GM19023 (cell line): Measurements from ENCODE around the gene ARHGEF12.

Experiments used
- ATAC-seq: cut with Tn5 transposase; IDR thresholded peaks from one replicate; pipeline ENCODE4 v1.9.1; 2021; ENCODE audit warnings: mild to moderate bottlenecking, moderate library complexity; ENCODE audit not compliant: unreplicated experiment

Gene ARHGEF12

DNA sequence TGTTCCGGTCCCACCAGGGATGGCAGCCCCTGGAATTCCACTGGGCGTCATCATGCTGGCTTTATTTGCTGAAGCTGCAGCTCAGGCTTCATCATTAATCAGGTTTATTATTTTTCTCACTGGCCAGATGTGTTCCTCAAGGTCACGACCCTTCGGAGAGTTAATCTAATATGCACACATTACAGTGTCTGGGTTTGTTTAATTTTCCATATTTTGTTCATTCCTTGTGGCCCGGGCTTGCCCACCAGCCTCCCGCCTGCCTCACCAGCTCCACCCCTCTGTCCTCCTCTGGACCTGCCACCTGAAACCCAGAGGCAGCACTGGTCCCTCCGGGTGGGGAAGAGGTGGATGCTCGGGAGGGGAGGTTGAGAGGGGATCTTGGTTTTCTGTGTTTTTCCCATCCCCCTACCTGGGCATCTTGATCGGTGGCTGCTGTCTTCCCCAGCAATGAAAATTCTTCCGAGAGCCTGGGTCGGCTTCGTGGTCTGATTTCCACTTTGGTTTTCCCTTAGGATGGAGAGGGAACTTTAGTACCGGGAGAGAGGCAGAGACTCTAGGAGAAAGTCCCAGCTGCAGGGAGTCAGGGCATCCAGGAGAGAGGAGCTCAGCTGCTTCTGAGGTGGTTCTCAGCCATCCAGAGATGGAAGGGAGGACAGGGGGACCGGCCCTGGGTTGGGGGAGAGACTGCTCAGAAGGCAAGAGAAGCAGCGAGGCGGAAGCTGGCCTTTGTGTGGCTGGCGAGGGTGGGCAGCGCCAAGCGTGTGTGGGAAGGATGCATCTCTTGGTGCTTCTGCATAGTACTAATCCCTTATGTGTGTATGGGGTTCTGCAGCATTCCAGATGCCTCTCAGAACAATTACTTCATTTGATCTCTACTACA is 177.5 kb downstream of the ARHGEF12 start:
- no peak for ATAC-seq

DNA sequence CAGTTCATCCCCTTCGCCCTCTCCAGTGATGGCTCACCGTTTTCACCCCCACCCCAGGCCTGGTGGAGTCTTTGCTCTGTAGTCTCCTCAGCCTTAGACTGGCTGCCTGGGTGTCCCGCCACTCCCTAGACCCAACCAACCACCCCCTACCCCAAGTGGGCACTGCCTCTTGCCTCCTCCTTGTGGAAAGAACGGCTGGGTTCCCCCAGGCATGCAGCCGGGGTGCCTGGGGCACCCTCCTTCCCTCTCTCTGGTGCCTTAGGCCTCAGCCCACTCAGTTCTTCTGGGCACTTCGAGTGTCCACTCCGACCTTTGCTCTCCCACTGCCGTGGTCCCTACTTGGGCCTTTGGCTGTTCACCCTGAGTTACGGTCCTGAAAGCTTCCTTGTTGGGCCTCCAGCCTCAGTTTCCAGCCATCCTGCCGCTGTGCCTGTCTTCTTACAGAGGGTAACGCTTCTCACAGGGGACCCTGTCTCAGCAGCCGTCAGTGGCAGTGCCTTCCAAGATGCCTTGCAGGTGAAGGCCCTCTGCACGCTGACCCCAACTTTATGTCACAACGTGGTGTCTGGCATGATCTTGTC is 178.4 kb downstream of the ARHGEF12 start:
- no peak for ATAC-seq

DNA sequence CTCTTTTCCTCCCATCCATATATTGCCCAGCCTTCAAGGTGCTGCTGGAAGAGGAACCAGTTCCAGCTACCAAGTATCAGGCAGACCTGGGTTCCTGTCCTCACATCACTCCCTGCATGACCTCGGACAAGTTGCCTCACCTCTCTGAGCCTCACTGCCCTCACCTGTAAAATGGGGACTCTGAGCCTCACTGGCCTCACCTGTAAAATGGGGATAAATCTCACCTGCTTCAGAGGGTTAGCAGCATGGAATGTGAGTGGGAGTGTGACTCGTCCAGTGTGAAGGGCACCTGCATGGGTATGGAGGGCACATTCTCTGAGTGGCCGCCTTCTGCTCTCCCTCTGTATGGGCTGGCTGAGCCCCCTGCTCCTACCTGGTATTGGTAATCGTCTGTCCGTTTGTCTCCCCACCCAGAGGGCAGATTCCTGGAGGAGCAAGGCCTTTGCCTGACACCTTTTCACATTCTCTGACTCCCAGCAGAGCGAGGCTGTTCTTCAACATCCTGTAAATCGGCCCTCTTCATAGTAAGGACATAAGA is 179.0 kb downstream of the ARHGEF12 start:
- no peak for ATAC-seq

DNA sequence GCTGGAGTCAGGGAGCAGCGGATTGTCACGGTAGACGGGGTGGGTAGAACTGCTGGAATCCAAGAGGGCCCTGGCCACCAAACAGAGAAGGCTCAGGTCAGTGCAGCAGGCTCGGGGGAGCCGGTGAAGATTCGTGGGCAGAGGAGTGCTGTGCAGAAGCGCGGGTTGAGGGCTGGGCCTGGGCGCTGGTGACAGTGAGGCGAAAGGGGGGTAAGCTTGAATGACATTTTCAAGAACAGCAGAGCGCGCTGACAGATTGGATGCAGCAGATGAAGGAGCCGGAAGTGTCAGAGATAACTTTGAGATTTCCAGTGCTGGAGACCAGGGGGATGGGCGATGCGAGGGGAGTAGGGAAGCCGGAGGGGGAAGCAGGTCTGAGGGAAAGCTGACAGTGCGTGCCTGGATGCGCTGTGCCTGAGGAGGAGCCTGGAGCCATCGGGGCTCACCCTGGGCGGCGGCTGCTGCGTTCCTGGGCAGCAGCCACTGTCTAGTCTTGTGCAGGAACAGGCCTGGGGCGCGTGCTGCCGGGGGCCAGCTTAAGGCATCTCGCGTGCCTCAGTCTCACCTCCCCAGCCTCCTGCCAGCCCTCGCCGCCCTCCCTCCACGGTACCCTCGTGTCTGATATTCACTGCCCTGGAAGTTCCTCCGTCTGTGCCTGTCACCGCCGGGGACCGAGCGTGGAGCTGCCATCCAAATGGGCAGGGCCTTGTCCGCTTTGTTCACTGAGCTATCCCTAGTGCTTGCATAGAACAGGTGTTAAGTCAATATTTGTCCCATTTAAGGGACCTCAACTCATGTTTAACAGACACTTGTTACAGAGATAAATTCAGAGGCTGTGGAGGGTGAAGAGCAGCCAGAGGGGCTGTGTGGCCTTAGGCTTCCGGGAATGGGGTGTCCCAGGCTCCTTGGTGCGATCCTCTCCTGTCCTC is 180.5 kb downstream of the ARHGEF12 start:
- no peak for ATAC-seq

DNA sequence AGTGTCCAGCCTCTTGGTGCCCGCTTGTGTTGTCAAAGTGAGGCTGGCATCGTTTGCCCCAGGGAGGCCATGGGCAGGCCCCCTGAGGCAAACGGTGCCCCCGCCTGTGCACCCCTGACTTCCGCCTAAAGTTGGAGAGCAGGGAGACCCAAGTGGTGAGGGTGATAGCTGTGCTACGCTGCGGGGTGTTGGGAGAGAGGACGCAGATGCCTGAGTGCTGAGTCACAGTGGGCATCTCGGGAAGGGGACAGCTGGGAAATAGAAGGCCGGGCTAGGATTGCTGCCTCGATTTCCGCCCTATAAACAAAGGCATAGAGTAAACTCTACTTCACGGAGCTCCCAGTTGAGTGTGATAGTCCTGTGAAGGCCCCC is 181.2 kb downstream of the ARHGEF12 start:
- no peak for ATAC-seq

DNA sequence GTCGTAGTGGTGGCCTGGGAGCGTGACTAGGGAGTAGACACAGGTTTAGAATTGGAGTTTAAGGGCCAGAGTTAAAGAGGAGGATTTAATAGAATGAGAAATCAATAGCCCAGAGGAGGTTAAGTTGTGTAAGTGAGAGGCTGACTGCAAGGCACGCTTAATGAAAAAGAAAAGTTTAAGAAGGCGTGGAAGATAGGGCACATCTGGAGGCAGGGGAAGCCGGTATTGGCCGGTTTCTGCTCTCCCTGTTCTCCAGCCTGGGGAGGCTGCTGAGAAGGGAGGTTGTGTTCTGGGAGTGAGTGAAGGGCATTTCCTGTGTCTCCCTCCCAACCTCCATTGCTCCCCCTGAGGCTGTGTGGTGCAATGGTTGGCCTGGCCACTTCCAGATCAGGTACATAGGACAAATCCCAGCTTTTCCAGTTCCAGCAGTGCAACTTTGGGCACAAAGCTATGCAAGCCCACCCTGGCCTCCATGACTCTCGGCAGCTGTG is 181.6 kb downstream of the ARHGEF12 start:
- ATAC-seq = no peak

DNA sequence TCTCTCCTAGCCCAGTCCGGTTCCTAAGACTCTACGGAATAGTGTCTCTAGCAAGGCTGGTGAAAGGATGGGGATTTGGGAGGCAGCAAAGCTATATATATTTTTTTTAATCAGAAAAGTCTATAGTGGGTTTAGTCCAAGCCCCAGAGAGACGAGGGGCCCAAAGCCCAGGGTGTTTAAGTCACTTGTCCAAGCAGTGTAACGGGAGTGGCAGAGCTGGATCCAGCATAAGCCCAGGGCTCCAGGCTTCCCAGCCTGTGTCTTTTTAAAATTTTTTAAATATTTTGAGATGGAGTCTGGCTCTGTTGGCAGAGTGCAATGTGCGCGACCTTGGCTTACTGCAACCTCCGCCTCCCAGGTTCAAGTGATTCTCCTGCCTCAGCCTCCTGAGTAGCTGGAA is 182.1 kb downstream of the ARHGEF12 start:
- ATAC-seq = no peak

DNA sequence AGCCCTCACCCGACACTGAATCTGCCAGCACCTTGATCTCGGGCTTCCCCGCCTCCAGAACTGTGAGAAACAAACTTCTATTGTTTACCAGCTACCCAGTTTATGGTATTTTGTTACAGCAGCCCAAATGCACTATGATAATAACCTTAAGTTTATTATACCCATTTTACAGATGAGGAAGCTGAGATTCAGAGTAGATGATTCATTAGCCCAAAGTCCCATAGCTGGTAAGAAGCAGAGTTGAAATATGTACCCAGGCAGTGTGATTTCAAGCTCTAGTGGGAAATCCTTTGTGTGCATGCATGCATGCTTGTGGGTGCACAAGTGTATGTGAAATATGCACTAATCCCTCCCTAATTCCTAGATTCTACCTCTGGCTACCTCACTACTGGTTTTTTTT is 183.3 kb downstream of the ARHGEF12 start:
- no peak for ATAC-seq

DNA sequence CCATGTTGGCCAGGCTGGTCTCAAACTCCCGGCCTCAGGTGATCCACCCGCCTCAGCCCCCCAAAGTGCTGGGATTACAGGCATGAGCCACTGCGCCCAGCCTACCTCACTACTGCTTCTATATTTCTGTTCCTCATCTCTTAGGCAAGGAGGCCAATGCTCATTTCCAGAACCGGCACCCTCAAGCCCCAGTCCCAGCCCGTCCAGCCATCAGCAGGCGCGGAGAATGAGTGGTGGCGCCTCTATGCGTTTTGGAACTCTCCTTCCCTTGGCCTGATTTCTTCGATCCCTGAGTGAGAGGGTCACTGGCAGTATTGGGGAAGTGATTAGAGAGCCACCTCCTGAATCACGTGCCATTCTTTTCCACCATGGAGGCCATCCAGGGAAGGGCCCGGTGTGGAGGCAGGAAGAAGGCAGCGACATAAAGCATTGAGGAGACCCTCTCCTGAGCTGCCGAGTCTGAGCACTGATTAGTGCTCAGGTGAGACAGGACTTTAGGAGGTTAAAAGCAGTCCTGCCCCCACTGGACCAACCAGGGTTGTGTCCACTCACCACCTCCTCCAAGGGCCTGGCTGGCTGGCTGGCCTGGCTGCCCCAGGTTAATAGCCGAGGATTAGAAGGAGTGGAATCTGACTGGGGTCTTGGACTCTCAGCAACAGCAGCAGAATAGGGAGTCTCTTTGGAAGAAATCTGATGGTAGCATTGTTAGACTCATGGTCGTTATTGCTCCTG is 184.0 kb downstream of the ARHGEF12 start:
- ATAC-seq = no peak

DNA sequence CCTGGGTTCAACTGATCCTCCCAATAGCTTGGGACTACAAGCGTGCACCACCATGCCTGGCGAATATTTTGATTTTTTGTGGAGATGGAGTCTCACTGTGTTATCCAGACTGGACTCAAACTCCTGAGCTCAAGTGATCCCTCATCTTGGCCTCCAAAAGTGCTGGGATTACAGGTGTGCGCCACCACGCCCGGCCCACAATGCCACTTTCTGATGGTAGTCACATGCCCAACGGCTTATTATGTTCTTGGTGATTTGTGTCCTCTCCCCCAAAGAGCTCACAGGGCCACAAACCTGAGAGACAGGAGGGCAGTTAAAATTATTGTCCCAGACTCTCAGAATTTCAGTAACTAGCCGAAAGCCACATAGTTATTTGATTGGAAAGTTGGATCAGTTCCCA is 185.0 kb downstream of the ARHGEF12 start:
- ATAC-seq = no peak

DNA sequence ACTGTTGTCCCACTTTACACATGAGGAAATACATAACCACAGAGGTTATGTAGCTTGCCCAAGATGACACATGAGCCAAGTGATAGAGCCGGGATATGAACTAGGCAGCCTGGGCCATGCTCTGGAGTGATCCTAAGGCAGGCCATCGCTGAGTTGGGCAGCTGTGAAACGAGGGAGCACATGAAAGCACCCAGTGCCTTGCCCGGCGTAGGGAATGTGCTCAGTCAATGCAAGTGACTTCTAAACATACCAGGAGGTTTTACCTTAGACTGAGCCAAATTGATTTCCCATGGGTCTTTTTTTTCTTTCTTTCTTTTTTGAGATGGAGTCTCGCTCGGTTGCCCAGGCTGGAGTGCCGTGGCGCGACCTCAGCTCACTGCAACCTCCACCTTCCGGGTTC is 185.8 kb downstream of the ARHGEF12 start:
- ATAC-seq = no peak

DNA sequence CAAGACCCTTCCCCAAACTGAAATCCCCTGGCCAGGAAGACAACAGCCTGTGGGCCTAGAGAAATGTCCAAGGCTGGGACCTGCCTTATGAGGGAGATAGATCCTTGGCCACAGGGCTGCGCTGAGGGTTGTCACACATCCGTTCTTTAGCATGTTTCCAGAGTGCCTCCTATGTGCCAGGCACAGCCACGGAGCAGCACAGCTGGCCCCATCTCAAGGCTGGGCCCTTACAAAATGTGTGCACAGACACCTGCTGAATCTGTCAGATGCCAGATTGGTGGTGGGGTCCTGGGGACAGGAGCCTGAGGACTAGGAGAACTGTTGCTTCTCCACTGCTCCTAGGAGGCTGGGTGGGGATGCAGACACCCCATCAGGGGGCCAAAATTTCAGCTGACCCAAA is 186.5 kb downstream of the ARHGEF12 start:
- no peak for ATAC-seq

DNA sequence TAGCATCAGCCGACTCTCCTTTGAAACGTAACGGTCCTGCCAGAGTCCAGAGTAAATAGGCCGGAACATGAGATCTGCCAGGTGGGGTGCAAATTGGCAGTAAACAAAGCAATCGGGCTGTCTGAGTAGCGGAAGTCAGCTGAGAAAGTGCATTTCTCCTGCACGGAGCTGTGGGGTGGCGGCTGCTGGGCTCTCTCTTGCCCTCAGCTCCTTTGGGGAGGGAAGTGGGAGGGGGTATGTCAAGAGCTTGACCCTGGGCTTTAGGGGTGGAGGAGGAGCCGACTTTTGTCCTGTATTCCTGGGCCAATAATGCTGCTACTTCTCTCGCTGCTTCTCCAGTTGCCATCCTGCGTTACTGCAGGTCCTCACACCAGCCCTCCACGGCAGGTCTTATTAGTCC is 187.0 kb downstream of the ARHGEF12 start:
- ATAC-seq = no peak

DNA sequence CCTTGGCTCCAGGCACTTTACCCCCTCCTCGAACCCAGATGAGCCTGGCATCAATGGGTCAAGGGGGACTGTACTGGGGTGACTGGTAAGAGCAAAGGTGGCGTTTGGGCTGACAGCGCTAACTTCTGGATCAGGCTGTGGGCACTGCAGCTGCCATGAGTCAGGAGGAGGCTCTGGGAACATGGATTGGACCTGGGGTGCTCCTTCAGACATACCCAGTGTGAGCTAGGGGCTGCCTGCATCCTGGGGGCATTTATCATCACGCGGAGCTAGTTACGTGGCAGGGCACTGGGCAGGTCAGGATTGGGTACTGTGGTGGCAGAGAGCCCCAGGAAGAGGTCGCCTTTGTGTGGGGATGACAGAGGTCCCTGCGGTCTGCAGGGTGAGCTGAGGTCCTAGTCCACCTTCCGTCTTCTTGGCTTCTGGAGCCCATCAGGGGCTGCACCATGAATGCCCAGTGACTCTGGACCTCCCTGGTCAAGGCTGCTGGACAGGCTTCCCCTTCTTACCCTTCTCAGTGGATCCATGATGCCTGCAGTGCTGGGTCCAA is 188.4 kb downstream of the ARHGEF12 start:
- no peak for ATAC-seq

DNA sequence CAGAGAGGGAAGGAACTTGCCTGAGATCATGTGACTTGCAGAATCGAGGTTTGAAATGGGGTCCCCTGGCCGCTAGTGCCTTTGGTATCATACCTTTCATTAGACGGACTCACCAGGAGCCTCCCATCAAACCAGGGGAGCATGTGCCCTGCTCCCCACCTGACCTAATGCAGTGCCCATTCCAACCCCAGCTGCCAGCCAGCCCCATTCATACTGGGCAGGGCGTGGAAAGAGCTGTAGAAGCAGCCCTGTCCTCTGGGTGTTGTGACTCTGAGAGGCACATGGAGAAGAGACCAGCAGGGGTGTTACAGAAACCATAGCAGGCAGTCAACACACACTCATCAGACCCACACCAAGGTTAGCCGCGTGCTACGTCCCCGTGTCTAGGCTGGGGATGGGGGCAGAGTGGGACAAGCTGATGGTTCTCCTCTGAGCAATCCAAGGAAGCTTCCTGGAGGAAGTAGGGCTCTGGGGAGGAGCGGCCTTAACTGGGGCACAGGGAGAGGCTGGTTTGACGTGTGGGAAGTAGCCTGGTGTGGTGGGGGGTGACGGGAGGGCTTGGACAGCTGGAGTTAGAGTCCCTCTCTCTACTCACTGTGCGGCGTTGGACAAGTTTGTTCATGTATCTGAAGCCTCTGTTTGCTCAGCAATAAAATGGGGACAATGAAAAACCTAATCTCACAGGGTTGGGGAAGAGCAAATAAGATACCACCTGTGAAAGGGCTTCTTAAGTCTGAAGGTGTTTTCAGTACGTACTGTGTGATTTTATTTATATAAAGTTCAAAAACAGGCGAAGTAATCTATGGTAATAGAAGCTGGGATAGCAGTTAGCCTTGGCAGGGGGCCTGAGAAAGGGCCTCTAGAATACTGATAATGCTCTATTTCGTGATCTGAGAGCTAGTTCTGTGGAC is 189.3 kb downstream of the ARHGEF12 start:
- no peak for ATAC-seq

DNA sequence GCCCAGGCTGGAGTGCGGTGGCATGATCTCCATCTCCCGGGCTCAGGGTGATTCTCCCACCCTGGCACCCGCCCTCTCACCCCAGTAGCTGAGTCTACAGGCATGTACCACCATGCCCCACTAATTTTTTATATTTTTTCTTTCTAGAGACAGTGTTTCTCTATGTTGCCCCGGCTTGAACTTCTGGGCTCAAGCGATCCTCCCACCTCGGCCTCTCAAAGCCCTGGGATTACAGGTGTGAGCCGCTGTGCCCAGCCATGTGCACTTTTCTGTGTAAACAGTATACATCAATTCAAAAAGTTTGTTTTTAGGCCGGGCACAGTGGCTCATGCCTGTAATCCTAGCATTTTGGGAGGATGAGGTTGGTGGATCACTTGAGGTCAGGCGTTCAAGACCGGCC is 190.0 kb downstream of the ARHGEF12 start:
- no peak for ATAC-seq

DNA sequence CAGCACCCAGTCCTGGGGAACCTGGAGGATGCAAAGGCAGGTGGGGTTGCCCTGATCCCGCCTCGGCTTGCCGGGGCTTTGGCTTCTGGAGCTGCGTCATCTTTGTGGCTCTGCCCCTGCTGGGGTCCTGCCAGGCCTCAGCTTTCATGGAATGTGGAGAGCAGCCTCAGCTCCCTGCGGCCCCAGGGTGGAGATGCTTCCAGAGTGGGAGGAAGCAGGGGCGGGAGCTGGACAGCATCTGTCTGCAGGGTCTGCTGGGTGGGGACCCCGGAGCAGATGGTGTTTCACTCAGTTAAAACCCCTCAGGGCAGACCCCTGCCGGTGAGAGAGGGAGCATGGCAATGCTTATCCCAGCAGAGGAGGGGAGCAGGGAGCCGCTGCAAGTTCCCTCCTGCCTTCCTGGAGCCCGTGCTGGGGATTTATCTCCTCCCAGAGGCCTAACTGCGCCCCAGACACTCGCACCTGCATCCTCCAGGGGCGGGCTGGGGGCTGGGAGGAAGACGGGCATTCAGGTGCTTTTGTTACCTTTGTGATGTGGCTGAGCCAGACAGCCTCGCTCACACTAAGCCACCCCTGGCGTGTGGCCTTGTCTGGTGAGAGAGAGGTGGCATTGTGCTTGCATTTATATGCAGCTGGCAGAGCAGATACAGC is 191.0 kb downstream of the ARHGEF12 start:
- no peak for ATAC-seq

DNA sequence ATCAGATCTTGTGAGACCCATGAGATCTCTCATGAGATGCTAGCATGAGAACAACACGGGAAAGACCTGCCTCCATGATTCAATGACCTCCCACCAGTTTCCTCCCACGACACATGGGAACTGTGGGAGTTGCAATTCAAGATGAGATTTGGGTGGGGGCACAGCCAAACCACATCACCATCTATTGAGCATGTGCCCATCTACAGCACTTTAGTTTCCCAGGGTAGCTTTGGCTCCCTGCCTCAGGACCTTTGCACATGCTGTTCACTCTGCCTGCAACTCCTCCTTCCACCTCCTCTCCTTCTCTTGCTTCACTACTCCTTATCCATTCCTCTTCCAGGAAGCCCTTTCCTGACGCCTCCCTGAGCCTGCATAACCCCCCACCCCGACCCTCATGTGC is 192.5 kb downstream of the ARHGEF12 start:
- no peak for ATAC-seq

DNA sequence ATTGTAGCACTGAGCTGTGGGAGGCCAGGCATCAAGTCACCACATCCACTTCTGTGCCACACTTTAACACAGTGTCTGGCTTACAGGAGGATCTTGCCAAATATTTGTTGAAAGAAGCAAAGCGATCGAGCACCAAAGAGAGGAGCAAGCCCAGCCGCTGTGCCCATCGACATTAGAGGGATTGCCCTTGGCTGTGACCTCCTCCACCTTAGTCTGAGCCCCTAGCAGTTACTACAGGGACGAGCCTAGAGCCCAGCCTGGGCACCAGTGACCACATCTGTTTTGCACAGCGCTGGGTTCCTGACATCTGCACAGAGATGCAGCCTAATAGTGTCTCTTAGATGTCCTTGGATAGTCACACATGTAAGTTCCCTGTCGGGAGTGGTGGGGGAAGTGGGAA is 193.0 kb downstream of the ARHGEF12 start:
- no peak for ATAC-seq
